ENCODE results near the gene LPCAT1. TPM values are rescaled to one million over a fixed set of nuclear protein-coding genes. Genes with fewer than 3 reads are reported as not detected.

LPCAT1 gene
- total and polyA plus RNA-seq, 2 of the 13 experiments (the other 11 are each of a cell fraction or from before 2014, with no cell fraction given), result 29.8 to 90.6 TPM

DNA sequence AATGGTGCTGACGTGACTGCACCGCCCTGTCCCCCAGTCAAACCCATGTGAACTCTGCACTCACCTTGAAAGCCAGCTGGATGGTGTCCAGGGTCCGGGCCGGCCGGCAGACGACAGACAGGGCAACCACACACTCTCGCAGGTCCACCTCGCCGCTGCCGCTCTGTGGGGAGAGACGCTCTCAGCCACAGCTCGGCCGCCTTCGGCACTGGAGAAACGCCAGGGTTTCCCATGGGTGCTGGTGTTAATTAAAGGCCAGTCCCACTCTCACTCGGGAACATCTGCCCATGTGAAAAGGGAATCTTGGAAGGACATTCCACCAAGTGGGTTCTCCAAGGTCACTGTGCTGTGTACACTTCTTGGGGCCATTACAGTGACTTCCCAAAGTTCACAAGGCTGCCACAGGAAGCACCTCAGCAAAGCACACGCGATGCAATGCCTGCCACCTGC lies 53.0 kb downstream of the LPCAT1 start (continued):
- TF ChIP-seq, protein P1, sequence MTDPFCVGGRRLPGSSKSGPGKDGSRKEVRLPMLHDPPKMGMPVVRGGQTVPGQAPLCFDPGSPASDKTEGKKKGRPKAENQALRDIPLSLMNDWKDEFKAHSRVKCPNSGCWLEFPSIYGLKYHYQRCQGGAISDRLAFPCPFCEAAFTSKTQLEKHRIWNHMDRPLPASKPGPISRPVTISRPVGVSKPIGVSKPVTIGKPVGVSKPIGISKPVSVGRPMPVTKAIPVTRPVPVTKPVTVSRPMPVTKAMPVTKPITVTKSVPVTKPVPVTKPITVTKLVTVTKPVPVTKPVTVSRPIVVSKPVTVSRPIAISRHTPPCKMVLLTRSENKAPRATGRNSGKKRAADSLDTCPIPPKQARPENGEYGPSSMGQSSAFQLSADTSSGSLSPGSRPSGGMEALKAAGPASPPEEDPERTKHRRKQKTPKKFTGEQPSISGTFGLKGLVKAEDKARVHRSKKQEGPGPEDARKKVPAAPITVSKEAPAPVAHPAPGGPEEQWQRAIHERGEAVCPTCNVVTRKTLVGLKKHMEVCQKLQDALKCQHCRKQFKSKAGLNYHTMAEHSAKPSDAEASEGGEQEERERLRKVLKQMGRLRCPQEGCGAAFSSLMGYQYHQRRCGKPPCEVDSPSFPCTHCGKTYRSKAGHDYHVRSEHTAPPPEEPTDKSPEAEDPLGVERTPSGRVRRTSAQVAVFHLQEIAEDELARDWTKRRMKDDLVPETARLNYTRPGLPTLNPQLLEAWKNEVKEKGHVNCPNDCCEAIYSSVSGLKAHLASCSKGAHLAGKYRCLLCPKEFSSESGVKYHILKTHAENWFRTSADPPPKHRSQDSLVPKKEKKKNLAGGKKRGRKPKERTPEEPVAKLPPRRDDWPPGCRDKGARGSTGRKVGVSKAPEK (CRISPR knock-in tag; IDR thresholded peaks at IDR 0.05; ENCODE audit: borderline replicate concordance), result no peak
- no peak for TF ChIP-seq MAFK (conservative IDR thresholded peaks at IDR 0.05 in 1 of 2, IDR thresholded peaks at IDR 0.05 in 1 of 2; ENCODE audit: low read length in 2 of 2)
- TF ChIP-seq SAP130 (CRISPR knock-in tag; IDR thresholded peaks at IDR 0.05; ENCODE audit: low read depth), result peak; percentile 77
- TF ChIP-seq, protein P2, sequence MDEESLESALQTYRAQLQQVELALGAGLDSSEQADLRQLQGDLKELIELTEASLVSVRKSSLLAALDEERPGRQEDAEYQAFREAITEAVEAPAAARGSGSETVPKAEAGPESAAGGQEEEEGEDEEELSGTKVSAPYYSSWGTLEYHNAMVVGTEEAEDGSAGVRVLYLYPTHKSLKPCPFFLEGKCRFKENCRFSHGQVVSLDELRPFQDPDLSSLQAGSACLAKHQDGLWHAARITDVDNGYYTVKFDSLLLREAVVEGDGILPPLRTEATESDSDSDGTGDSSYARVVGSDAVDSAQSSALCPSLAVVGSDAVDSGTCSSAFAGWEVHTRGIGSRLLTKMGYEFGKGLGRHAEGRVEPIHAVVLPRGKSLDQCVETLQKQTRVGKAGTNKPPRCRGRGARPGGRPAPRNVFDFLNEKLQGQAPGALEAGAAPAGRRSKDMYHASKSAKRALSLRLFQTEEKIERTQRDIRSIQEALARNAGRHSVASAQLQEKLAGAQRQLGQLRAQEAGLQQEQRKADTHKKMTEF (CRISPR knock-in tag; IDR thresholded peaks at IDR 0.05), result 0 out of 2 replicates have a peak, but pooled peaks have one; percentile 20
- TF ChIP-seq MIER2 (CRISPR knock-in tag; IDR thresholded peaks at IDR 0.05), result no peak
- no peak for TF ChIP-seq NFKBIZ (CRISPR knock-in tag; IDR thresholded peaks at IDR 0.05)
- no peak for TF ChIP-seq KLF9 (CRISPR knock-in tag; IDR thresholded peaks at IDR 0.05; ENCODE audit: low read depth)
- no peak for TF ChIP-seq ARHGAP35 (CRISPR knock-in tag; IDR thresholded peaks at IDR 0.05; ENCODE audit: borderline replicate concordance)
- TF ChIP-seq, protein P3, sequence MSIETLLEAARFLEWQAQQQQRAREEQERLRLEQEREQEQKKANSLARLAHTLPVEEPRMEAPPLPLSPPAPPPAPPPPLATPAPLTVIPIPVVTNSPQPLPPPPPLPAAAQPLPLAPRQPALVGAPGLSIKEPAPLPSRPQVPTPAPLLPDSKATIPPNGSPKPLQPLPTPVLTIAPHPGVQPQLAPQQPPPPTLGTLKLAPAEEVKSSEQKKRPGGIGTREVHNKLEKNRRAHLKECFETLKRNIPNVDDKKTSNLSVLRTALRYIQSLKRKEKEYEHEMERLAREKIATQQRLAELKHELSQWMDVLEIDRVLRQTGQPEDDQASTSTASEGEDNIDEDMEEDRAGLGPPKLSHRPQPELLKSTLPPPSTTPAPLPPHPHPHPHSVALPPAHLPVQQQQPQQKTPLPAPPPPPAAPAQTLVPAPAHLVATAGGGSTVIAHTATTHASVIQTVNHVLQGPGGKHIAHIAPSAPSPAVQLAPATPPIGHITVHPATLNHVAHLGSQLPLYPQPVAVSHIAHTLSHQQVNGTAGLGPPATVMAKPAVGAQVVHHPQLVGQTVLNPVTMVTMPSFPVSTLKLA (IDR thresholded peaks at IDR 0.05), result no peak
- TF ChIP-seq TCF7L2 (IDR thresholded peaks at IDR 0.05; ENCODE audit: low read depth, low read length), result no peak
- TF ChIP-seq, protein P4, sequence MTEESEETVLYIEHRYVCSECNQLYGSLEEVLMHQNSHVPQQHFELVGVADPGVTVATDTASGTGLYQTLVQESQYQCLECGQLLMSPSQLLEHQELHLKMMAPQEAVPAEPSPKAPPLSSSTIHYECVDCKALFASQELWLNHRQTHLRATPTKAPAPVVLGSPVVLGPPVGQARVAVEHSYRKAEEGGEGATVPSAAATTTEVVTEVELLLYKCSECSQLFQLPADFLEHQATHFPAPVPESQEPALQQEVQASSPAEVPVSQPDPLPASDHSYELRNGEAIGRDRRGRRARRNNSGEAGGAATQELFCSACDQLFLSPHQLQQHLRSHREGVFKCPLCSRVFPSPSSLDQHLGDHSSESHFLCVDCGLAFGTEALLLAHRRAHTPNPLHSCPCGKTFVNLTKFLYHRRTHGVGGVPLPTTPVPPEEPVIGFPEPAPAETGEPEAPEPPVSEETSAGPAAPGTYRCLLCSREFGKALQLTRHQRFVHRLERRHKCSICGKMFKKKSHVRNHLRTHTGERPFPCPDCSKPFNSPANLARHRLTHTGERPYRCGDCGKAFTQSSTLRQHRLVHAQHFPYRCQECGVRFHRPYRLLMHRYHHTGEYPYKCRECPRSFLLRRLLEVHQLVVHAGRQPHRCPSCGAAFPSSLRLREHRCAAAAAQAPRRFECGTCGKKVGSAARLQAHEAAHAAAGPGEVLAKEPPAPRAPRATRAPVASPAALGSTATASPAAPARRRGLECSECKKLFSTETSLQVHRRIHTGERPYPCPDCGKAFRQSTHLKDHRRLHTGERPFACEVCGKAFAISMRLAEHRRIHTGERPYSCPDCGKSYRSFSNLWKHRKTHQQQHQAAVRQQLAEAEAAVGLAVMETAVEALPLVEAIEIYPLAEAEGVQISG (CRISPR knock-in tag; IDR thresholded peaks at IDR 0.05), result 0 out of 2 replicates have a peak, but pooled peaks have one; percentile 23
- TF ChIP-seq ZBTB38 (CRISPR knock-in tag; IDR thresholded peaks at IDR 0.05), result peak; percentile 85
- TF ChIP-seq GATAD2A (CRISPR knock-in tag; IDR thresholded peaks at IDR 0.05), result 0 out of 2 replicates have a peak, but pooled peaks have one; percentile 18
- TF ChIP-seq POLR2AphosphoS2 (IDR thresholded peaks at IDR 0.05; ENCODE audit: low read depth, low read length), result no peak
- TF ChIP-seq SPEN (CRISPR knock-in tag; IDR thresholded peaks at IDR 0.05; ENCODE audit: low read depth), result no peak
- TF ChIP-seq, protein P5, sequence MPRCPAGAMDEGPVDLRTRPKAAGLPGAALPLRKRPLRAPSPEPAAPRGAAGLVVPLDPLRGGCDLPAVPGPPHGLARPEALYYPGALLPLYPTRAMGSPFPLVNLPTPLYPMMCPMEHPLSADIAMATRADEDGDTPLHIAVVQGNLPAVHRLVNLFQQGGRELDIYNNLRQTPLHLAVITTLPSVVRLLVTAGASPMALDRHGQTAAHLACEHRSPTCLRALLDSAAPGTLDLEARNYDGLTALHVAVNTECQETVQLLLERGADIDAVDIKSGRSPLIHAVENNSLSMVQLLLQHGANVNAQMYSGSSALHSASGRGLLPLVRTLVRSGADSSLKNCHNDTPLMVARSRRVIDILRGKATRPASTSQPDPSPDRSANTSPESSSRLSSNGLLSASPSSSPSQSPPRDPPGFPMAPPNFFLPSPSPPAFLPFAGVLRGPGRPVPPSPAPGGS (CRISPR knock-in tag; IDR thresholded peaks at IDR 0.05), result no peak

Measured in HepG2 (cell line).